HG03103 (cell line): ENCODE data around the gene LPGAT1.
"Not testable (repeated sequence)": the region's sequence is repeated elsewhere in the genome, so short reads cannot be mapped to it uniquely, and the experiment has no call there.

Experiments used
- ATAC-seq: cut with Tn5 transposase; IDR thresholded peaks from one replicate; pipeline ENCODE4 v1.9.1; 2021; ENCODE audit warnings: low read depth; ENCODE audit not compliant: unreplicated experiment

Gene LPGAT1

GRCh38 chr1:211830328-211831142 is at the start of gene LPGAT1:
Gene LPGAT1, minus strand, starts transcription at chr1:211830763. Its CDS starts 1,467 bp downstream, at chr1:211829296.
- peak; percentile 55 for ATAC-seq

GRCh38 chr1:211879475-211879874 is 48.9 kb upstream of the LPGAT1 start:
- ATAC-seq, result no peak

GRCh38 chr1:211876851-211877590 is 46.5 kb upstream of the LPGAT1 start:
- no peak for ATAC-seq

- ATAC-seq, result no peak
Measured at GRCh38 chr1:211875541-211875940, 45.0 kb upstream of the LPGAT1 start.

- no peak for ATAC-seq
Measured at GRCh38 chr1:211874521-211875347, 44.2 kb upstream of the LPGAT1 start.

GRCh38 chr1:211873731-211874130 is 43.2 kb upstream of the LPGAT1 start:
- not testable (repeated sequence) for ATAC-seq

GRCh38 chr1:211870156-211870555 is 39.6 kb upstream of the LPGAT1 start:
- no peak for ATAC-seq

- ATAC-seq, result no peak
Measured at GRCh38 chr1:211865180-211865579, 34.6 kb upstream of the LPGAT1 start.

- no peak for ATAC-seq
Measured at GRCh38 chr1:211859405-211859804, 28.8 kb upstream of the LPGAT1 start.

GRCh38 chr1:211851174-211851573 is 20.6 kb upstream of the LPGAT1 start:
- ATAC-seq, result no peak

GRCh38 chr1:211843507-211844298 is 13.1 kb upstream of the LPGAT1 start:
- ATAC-seq, result no peak

- no peak for ATAC-seq
Measured at GRCh38 chr1:211843018-211843417, 12.5 kb upstream of the LPGAT1 start.

GRCh38 chr1:211842518-211842917 is 12.0 kb upstream of the LPGAT1 start:
- no peak for ATAC-seq

GRCh38 chr1:211839106-211839505 is 8.5 kb upstream of the LPGAT1 start:
- ATAC-seq, result no peak

- no peak for ATAC-seq
Measured at GRCh38 chr1:211833174-211833820, 2.7 kb upstream of the LPGAT1 start.

- ATAC-seq, result no peak
Measured at GRCh38 chr1:211832661-211833060, 2.1 kb upstream of the LPGAT1 start.

- no peak for ATAC-seq
Measured at GRCh38 chr1:211831558-211832323, 1.2 kb upstream of the LPGAT1 start.

GRCh38 chr1:211830055-211830327 is 572 bp downstream of the LPGAT1 start:
- ATAC-seq, result peak; percentile 10
